T-helper 1 cell treated with Interleukin-12 subunit alpha and Interleukin-12 subunit beta and Interleukin-4 antibody, amounts not matched to agents 30 μg/mL and 1 μg/mL, for 36 hours (primary cell): ENCODE results near the gene BCL2L1.

Experiments used
- H3K27ac Mint-ChIP-seq: one replicate; pipeline ENCODE4 v1.8.0; 2021; ENCODE audit warnings: mild to moderate bottlenecking, mixed read lengths
- H3K27me3 Mint-ChIP-seq: one replicate; pipeline ENCODE4 v1.8.0; 2021; ENCODE audit warnings: low read depth, mixed read lengths
- H3K36me3 Mint-ChIP-seq: one replicate; pipeline ENCODE4 v1.8.0; 2021; ENCODE audit warnings: low read depth, mixed read lengths
- H3K4me1 Mint-ChIP-seq: one replicate; pipeline ENCODE4 v1.8.0; 2021; ENCODE audit warnings: low read depth, mixed read lengths
- H3K4me3 Mint-ChIP-seq: one replicate; pipeline ENCODE4 v1.8.0; 2021; ENCODE audit warnings: mild to moderate bottlenecking, moderate library complexity, mixed read lengths
- H3K9me3 Mint-ChIP-seq: one replicate; pipeline ENCODE4 v1.8.0; 2021; ENCODE audit warnings: mixed read lengths

Gene BCL2L1

DNA sequence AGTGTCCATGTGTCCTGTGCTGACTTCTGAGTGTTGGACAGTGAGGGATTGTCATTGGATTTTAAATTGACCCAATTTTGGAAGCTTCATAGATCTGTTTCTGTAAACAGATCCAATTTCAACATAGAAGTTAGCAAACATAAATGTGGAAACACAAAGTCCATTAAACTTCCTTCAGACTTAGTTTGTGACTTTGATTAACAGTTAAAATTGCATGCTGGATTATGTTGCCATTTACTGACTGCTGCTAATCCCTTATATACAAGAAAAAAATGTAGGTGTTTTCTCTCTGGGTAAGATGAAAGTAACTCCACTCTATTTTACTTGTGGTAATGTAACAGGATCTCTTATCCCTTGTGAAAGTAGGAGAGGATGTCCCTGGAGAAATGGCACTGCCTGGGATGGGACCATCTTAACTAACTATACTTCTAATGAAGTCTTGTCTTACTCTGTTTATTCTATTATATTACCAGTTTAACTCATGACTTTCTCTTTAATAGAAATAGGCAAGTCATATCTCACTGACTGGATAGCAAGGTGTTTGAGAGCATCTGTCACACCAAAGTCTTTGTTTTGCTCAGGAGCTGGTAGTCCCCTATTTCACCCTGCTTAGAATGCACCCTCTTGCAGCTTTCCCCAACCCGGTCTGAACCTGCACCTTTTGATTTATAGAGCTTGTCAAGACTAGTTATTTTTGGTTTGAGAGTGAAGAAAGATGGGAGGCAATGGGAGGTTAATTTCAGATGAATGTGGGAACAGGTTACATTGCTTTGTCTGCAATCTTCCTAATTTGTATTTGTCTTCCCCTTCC lies 23.6 kb upstream of the BCL2L1 start:
- no peaks in the 10 kb centered on the region for H3K9me3 Mint-ChIP-seq
- no peaks in the 10 kb centered on the region for H3K27me3 Mint-ChIP-seq
- H3K4me3 Mint-ChIP-seq, result no peak overlapping the region
- peaks cover 26% of the 10 kb centered on the region for H3K36me3 Mint-ChIP-seq
- no peak overlapping the region for H3K27ac Mint-ChIP-seq
- H3K4me1 Mint-ChIP-seq, result peaks cover 21% of the 10 kb centered on the region

DNA sequence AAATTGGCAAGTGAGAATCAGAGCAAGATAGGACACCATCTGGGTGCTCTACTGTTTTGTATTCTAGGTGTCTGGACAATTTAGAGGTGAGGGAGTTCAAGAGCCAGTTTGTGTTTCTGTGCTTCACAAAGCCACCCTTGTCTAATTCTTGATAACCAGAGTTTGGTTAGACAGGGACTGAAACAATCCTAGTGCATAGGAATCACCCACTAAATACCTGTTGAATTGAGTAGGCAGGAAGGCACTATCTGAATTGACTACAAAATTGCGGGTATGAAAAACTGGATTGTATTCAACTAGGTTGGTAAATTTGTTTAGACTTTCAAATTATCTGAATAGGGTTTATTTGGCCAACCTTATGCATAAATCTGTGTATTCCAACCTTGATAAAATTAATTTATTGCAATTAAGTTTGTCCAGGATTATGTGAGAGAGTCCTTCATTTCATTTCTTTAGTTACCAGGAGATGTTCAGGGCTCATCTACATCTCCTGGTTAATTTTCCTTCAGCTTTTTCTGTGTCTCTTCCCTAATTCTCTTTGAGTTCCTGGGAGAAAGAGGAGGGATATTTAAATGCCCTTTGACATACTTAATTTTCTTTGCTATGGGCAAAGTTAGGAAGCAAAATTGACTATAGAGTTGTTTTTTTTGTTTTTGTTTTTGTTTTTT lies 18.1 kb upstream of the BCL2L1 start:
- Mint-ChIP-seq H3K9me3 (no peaks in the 10 kb centered on the region), H3K27me3 (no peaks in the 10 kb centered on the region), H3K36me3 (peaks cover 6% of the 10 kb centered on the region), H3K4me1 (peaks cover 6% of the 10 kb centered on the region), H3K4me3 (no peak overlapping the region), H3K27ac (peak overlapping the region; percentile 26)

DNA sequence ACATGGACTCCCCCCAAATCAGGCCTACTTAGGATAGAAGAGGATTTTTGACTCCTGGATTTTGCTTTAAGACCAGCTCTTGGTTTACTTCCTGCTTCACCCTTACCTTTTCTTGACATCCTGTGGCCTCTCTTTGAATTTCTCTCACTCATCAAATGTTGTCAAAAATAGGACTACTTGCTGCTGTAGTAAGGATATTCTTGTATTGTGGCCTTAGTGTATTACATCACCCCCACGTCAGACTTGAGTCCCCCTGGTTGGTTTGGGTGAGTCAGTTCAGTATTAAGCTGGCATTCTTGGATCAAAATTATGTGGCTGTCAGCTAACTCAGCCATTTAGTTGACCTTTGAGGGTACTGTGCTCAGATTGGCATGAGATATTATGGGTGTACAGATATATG lies 17.5 kb upstream of the BCL2L1 start:
- Mint-ChIP-seq H3K4me3 (no peak overlapping the region), H3K27ac (no peak overlapping the region), H3K4me1 (peaks cover 4% of the 10 kb centered on the region), H3K27me3 (no peaks in the 10 kb centered on the region), H3K36me3 (peaks cover 5% of the 10 kb centered on the region), H3K9me3 (no peaks in the 10 kb centered on the region)

DNA sequence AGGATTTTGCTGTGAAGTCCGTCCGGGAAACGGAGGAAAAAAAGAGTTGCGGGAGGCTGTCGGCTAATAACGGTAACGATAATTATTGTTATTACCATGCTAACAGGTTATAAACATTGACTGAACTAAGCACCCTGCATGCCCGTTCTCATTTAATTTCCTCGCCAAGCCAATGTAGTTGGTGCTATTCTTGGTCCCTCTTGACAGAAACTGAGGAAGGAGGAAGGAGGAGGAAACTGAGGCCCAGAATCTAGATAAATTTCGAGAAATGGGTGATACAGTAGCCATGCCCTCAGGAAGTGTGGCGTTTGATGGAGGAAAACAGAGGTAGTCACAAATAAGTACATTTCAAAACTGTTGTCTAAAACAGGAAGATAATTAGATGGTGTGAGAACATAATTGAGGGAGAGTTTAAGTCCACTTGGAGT lies 16.9 kb upstream of the BCL2L1 start:
- H3K9me3 Mint-ChIP-seq, result no peaks in the 10 kb centered on the region
- peaks cover 4% of the 10 kb centered on the region for H3K36me3 Mint-ChIP-seq
- no peak overlapping the region for H3K4me3 Mint-ChIP-seq
- H3K4me1 Mint-ChIP-seq, result peaks cover 4% of the 10 kb centered on the region
- H3K27ac Mint-ChIP-seq, result no peak overlapping the region
- H3K27me3 Mint-ChIP-seq, result no peaks in the 10 kb centered on the region

DNA sequence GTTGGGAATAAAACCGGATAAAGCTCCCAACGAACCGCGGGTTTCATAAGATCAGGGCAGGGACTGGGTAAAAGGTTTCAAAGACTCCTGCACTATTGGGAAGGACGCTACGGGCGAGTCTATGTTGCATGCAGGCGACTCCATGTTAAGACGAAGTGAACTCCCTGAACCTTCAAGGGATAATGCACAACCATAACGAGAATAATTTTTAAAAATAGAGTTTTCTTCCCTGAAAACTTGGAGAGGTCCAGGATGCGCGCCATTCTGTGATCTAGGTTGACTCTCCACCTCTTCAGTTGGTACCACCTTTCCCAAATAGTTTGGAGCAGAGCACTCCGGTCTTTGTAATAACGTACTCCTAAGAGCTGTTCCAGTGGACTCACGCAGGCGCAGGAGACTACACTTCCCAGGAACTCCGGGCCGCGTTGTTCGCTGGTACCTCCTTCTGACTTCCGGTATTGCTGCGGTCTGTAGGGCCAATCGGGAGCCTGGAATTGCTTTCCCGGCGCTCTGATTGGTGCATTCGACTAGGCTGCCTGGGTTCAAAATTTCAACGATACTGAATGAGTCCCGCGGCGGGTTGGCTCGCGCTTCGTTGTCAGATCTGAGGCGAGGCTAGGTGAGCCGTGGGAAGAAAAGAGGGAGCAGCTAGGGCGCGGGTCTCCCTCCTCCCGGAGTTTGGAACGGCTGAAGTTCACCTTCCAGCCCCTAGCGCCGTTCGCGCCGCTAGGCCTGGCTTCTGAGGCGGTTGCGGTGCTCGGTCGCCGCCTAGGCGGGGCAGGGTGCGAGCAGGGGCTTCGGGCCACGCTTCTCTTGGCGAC lies 16.3 kb upstream of the BCL2L1 start, which contains the start of gene TPX2:
Gene TPX2 (plus strand): TSS at position 562 of the 821 bp plus-strand sequence. CDS start 18,187 bp downstream, outside the sequence.
- Mint-ChIP-seq H3K27ac (no peak within 1 kb of the TSS), H3K4me3 (no peak within 1 kb of the TSS), H3K36me3 (peaks cover 1% of the 10 kb centered on the region), H3K27me3 (peaks cover 4% of the 10 kb centered on the region), H3K9me3 (no peaks in the 10 kb centered on the region), H3K4me1 (peaks cover 3% of the 10 kb centered on the region)

DNA sequence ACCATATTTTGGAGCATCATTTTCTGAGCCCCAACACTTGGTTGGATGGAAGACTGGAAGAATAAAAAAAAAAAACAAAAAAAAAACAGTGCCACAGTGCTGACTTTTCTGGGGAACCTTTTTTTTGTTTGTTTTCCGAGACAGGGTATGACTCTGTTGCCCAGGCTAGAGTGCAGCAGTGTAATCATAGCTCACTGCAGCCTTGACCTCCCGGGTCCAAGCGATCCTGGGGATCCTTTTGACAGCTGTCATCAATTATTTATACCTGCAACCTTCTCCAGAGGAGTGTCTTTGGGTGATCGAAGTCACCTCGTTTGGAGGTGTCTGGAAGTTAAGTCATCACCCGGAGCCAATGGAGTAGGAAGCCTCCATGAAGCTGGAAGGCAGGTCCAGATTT lies 8.7 kb upstream of the BCL2L1 start:
- H3K27ac Mint-ChIP-seq, result no peak overlapping the region
- no peak overlapping the region for H3K4me3 Mint-ChIP-seq
- H3K9me3 Mint-ChIP-seq, result no peaks in the 10 kb centered on the region
- peaks cover 8% of the 10 kb centered on the region for H3K27me3 Mint-ChIP-seq
- no peaks in the 10 kb centered on the region for H3K4me1 Mint-ChIP-seq
- H3K36me3 Mint-ChIP-seq, result no peaks in the 10 kb centered on the region

DNA sequence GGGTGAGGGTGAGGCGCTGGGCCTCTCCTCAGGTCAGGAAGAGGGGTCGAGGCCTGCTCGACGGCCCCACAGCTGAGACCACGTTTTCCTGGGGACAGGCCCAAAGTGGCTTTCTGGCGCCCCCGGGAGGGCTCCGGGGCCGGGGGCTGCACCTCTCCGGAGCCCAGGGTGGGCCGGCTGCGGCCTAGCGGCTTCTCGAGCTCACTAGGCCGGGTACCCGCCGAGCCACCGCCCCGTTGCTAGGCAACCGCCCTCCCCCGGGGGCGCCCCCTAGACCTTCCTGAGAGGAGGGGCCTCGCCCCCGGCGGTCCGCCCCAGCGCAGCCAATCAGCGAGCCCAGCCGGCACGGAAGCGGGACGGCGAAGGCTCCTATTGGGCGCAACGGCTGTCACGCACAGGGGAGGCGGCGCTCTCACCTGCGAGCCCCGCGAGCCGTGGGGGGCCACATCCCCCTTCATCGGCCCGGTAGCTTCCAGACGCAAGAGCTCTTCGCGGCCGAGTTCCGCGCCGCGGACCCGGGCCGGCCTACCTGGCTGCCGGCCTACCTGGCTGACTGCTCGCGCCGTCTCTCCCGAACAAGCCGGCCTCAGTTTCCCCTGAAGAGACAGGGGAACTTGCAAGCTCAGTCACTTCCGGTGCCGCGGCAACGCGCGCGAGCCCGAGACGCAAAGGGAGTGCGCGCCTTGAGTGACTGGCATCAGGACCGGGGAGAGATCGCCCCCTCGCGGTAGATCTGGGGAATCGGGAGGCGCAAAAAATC lies 831 bp upstream of the BCL2L1 start:
- peaks cover 39% of the 10 kb centered on the region for H3K36me3 Mint-ChIP-seq

DNA sequence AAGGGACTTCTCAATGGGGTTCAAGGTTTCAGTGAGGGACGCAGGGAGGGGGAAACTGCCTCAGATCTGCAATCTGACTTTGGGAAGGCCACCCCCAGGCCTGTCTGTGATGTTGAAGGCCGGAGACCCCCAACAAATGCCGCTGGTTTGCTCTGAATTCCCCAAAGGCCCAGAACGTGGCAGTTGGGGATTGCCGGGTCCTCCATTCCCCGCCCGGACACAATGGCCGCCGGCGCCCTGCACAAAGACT lies 326 bp upstream of the BCL2L1 start:
- no peaks in the 10 kb centered on the region for H3K27me3 Mint-ChIP-seq
- peaks cover 39% of the 10 kb centered on the region for H3K36me3 Mint-ChIP-seq
- peak overlapping the region; percentile 97 for H3K4me3 Mint-ChIP-seq
- H3K9me3 Mint-ChIP-seq, result no peaks in the 10 kb centered on the region
- H3K27ac Mint-ChIP-seq, result peak overlapping the region; percentile 91
- H3K4me1 Mint-ChIP-seq, result peaks cover 20% of the 10 kb centered on the region

More for the DNA sequence above, 831 bp upstream of the BCL2L1 start:
- Mint-ChIP-seq H3K27ac (peak overlapping the region; percentile 91), H3K27me3 (no peaks in the 10 kb centered on the region), H3K9me3 (no peaks in the 10 kb centered on the region), H3K4me3 (peak overlapping the region; percentile 97), H3K4me1 (peaks cover 20% of the 10 kb centered on the region)

DNA sequence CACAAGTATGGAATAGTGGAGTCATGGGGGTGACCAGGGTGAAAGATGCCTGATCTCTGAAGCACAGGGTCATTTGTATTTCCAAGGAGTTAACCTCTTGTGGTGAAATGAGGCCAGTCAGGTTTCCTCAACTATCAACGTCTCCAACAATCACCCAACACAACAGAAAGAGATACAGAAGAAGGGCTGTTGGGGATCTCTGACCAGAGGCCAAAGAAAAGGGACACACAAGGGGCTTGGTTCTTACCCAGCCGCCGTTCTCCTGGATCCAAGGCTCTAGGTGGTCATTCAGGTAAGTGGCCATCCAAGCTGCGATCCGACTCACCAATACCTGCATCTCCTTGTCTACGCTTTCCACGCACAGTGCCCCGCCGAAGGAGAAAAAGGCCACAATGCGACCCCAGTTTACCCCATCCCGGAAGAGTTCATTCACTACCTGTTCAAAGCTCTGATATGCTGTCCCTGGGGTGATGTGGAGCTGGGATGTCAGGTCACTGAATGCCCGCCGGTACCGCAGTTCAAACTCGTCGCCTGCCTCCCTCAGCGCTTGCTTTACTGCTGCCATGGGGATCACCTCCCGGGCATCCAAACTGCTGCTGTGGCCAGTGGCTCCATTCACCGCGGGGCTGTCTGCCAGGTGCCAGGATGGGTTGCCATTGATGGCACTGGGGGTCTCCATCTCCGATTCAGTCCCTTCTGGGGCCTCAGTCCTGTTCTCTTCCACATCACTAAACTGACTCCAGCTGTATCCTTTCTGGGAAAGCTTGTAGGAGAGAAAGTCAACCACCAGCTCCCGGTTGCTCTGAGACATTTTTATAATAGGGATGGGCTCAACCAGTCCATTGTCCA lies 1.0 kb downstream of the BCL2L1 start:
- H3K4me3 Mint-ChIP-seq, result peak overlapping the region; percentile 97
- peaks cover 53% of the 10 kb centered on the region for H3K36me3 Mint-ChIP-seq
- peaks cover 34% of the 10 kb centered on the region for H3K4me1 Mint-ChIP-seq
- H3K27me3 Mint-ChIP-seq, result no peaks in the 10 kb centered on the region
- H3K27ac Mint-ChIP-seq, result peak overlapping the region; percentile 91
- H3K9me3 Mint-ChIP-seq, result no peaks in the 10 kb centered on the region

DNA sequence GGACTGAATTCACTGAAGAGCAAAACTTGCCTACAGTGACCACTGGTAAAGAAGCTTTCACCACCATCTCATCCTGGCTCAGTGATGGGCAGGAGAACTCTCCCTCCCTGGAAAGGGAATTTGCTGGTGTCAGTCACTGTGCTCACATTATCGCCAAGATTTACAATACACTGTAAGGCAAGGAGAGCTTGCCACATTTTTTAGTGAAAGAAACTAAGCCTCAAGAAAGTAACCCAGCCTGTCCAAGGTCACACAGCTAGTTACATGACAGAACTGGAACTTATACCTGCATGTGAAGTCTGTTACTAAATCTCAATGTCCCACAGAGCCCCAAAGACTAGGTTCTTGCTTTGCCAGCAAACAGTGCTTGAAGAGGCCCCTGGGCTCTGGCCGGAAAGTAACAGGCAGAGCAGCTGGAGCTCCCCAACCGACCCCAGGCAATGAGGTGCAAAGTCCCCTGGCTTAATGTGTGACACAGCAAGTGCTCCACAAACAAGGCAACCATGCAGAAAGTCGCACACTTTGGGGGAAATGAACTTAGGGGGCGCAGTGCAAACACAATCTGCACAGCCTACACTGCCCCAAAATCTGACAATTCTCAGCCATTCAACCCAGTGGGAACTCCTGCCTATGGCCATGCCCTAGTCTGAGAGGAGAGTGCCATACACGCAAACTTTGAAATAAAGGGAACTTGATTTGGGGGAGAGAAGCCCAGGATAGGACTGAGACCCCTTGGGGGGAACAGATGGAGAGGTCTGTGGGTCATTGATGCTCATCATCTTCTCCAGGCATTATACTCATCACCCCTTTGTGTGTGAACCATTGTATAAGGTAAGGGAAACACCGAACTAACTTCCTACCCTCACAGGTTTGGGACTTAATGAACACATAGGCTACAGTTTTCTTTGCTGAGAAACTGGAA lies 1.9 kb downstream of the BCL2L1 start:
- no peaks in the 10 kb centered on the region for H3K9me3 Mint-ChIP-seq
- H3K4me3 Mint-ChIP-seq, result peak overlapping the region; percentile 97
- H3K27ac Mint-ChIP-seq, result peak overlapping the region; percentile 91
- peaks cover 61% of the 10 kb centered on the region for H3K36me3 Mint-ChIP-seq
- H3K4me1 Mint-ChIP-seq, result peaks cover 43% of the 10 kb centered on the region
- H3K27me3 Mint-ChIP-seq, result no peaks in the 10 kb centered on the region

DNA sequence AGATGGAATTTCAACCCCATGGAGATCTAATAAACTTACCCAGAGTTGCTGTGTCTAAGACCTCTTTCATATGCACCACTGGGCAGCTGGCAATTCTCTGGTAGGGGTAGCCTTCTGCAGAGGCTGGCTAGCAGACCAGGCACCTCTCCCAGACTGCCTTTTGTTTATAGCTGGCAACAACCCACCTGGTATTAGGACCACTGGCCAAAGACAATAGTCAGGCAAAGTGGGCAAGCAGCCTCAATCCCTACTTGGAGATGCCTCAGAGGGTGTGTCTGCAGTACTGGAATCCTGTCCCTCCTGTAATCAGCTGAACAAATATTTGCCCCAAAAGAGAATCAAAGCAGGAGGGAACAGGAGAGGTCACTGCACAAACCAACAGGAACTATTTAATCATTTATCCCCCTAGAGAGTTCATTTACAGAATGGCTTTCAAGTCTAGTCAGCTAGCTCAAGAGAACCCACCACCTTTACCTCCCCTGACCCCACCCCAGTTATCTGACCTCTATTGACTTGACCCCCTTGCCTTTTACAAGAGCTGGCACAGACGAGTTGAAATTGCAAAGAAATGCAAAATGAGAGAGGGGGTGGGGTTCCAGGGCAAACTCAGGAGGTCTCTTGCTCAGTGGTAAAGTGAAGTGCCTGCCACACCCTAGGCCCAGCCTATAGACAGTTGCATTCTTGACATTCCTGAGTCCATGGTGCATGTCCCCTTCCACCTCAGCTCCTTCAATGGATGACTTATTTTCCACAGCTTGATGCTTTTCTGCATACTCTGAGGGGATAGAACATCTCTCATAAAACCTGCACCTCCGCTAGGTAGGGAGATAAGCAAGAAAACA lies 2.8 kb downstream of the BCL2L1 start:
- H3K4me3 Mint-ChIP-seq, result peak overlapping the region; percentile 97
- H3K27ac Mint-ChIP-seq, result peak overlapping the region; percentile 91
- H3K27me3 Mint-ChIP-seq, result no peaks in the 10 kb centered on the region
- H3K4me1 Mint-ChIP-seq, result peaks cover 49% of the 10 kb centered on the region
- H3K36me3 Mint-ChIP-seq, result peaks cover 67% of the 10 kb centered on the region
- no peaks in the 10 kb centered on the region for H3K9me3 Mint-ChIP-seq
